Astrocyte of the cerebellum (primary cell): ENCODE data around the gene ZIM2.
"Not testable (repeated sequence)": the region's sequence is repeated elsewhere in the genome, so short reads cannot be mapped to it uniquely, and the experiment has no call there.

ENCODE experiments used
- DNase-seq: peaks from one replicate; pipeline ENCODE4 v3.0.0-alpha.2; 2011; ENCODE audit warnings: low read depth
- H3K4me3 ChIP-seq: 2 replicates; pipeline ENCODE4 v1.5.1; 2011; ENCODE audit warnings: mild to moderate bottlenecking, low read depth, low read length, moderate library complexity
- in situ Hi-C: cut with HindIII; loops from 2 replicates; pipeline ENCODE4 v1.10.0; 2017; ENCODE audit warnings: low sequenced_read_pairs
- TF ChIP-seq, protein P1 (sequence below): IDR thresholded peaks from 2 replicates; pipeline ENCODE4 v1.5.1; 2012; ENCODE audit warnings: low read length, low read depth, moderate library complexity, mild to moderate bottlenecking; ENCODE audit errors: missing control alignments

ZIM2 gene

DNA sequence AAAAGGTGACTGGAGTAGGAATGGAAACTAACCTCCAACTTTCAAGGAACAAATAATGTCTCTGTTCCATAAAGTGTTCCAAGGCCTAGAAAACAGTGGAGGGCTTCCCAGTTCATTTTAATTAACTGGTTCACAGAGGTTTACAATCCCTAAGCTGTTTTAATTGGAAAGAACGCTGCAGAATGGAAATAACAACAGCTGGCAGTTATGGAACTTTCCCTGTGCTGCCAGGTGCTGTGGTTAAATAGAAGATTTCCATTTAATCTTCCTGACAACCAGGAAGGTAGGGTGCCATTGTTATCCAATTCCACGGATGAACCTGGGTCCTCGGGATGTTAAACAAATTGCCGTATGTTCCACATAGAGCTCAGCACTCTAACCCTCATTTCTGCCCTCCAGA lies 22.2 kb upstream of the ZIM2 start:
- no peak overlapping the region for H3K4me3 ChIP-seq
- TF ChIP-seq, protein P1, sequence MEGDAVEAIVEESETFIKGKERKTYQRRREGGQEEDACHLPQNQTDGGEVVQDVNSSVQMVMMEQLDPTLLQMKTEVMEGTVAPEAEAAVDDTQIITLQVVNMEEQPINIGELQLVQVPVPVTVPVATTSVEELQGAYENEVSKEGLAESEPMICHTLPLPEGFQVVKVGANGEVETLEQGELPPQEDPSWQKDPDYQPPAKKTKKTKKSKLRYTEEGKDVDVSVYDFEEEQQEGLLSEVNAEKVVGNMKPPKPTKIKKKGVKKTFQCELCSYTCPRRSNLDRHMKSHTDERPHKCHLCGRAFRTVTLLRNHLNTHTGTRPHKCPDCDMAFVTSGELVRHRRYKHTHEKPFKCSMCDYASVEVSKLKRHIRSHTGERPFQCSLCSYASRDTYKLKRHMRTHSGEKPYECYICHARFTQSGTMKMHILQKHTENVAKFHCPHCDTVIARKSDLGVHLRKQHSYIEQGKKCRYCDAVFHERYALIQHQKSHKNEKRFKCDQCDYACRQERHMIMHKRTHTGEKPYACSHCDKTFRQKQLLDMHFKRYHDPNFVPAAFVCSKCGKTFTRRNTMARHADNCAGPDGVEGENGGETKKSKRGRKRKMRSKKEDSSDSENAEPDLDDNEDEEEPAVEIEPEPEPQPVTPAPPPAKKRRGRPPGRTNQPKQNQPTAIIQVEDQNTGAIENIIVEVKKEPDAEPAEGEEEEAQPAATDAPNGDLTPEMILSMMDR = no peak
- no peak for DNase-seq
- in situ Hi-C loops = no loop called here

- DNase-seq, in situ Hi-C loops, H3K4me3 ChIP-seq: not testable (repeated sequence)
These were observed 19.9 kb upstream of the ZIM2 start for GRCh38 chr19:56860409-56860808.

- no peak for DNase-seq
- TF ChIP-seq, protein P1 = no peak
- no peak overlapping the region for H3K4me3 ChIP-seq
- in situ Hi-C loops = no loop called here
These were observed 17.5 kb upstream of the ZIM2 start for GRCh38 chr19:56858026-56858425.

DNA sequence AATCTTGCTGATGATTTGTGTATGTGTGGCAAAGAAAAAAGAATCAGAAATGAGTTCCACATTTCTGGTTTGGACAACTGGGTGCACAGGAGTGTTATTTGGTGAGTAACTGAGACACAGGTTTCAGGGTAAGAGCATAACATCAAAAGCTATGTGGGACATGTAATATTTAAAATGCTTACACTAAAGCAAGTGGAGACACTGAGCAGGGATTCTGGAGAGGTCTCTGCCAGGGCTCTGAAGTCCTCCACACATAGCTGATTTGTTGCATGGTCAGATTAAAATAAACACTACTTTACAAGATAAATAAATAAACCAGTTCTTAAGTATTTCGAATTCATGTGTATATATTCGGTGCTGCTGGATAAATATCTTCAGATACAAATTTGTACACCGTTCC lies 16.3 kb upstream of the ZIM2 start:
- DNase-seq = no peak
- in situ Hi-C loops = no loop called here
- TF ChIP-seq, protein P1 = no peak
- no peak overlapping the region for H3K4me3 ChIP-seq

- DNase-seq, H3K4me3 ChIP-seq, in situ Hi-C loops: not testable (repeated sequence)
These were observed 11.8 kb upstream of the ZIM2 start for GRCh38 chr19:56852361-56852760.

GRCh38 chr19:56848166-56848565 lies 7.6 kb upstream of the ZIM2 start:
- TF ChIP-seq, protein P1 = no peak
- DNase-seq = no peak
- no peak overlapping the region for H3K4me3 ChIP-seq
- in situ Hi-C loops = loop anchor here (5.0 kb wide), 1 partner anchor 39 kb away; no protein-coding TSS in a partner anchor

GRCh38 chr19:56842412-56842811 lies 1.9 kb upstream of the ZIM2 start:
- DNase-seq = no peak
- TF ChIP-seq, protein P1 = no peak
- in situ Hi-C loops = no loop called here
- no peak overlapping the region for H3K4me3 ChIP-seq

DNA sequence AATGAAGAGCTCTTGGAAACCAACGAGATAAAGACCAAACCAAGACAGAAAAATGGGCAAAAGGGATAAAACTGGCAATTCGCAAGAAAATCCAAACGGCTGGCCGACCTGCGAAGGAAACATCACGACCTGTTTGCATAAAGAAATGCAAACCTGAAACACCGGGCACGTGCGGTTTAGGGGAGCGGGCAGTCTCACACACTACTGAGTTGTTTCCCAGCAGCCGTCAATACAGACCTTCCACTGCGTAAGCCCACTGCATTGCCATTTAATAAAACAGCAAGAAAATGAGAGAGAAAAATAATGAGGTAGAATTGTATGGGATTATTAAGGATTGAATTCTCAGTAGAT lies 642 bp upstream of the ZIM2 start:
- TF ChIP-seq, protein P1 = no peak
- no peak overlapping the region for H3K4me3 ChIP-seq
- in situ Hi-C loops = no loop called here
- DNase-seq = no peak
